Mammary epithelial cell (primary cell): ENCODE results near the gene GON4L.

Source experiments
- EZH2 ChIP-seq: IDR thresholded peaks from 2 replicates; pipeline ENCODE4 v1.6.1; 2012; ENCODE audit warnings: low read length, inconsistent platforms, borderline replicate concordance
- TF ChIP-seq, protein P1 (sequence below), 2 donors: IDR thresholded peaks in 1 of 2; conservative IDR thresholded peaks in 1 of 2; 2 replicates each; pipeline ENCODE4 v1.5.1; 2011 to 2012; ENCODE audit warnings: inconsistent platforms in 2 of 2, low read length in 2 of 2, mild to moderate bottlenecking in 2 of 2, control low read depth in 1 of 2, low read depth in 1 of 2; ENCODE audit not compliant: insufficient read depth in 1 of 2; ENCODE audit errors: extremely low read depth in 1 of 2

DNA sequence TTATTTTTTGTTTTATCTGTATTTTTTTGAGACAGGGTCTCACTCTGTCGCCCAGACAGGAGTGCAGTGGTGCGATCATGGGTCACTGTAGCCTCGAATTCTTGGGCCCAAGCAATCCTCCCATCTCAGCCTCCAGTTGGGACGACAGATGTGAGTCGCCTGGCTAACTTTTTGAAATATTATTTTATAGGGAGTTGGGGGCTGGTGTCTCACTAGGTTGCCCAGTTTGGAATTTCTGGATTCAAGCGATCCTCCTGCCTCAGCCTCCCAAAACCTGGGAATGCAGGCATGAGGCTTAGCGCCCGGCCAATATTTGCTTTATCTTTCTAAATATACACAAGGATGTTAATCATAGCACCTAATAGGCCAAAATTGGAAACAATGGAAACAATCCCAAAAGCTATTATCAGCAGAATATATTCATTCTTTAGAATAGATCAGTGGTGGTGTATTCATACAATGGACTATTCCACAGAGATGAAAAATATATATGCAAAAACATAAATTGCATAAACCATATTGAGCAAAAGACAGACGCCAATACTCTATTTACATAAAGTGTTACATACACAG is 112.2 kb downstream of the GON4L start:
- TF ChIP-seq, protein P1, sequence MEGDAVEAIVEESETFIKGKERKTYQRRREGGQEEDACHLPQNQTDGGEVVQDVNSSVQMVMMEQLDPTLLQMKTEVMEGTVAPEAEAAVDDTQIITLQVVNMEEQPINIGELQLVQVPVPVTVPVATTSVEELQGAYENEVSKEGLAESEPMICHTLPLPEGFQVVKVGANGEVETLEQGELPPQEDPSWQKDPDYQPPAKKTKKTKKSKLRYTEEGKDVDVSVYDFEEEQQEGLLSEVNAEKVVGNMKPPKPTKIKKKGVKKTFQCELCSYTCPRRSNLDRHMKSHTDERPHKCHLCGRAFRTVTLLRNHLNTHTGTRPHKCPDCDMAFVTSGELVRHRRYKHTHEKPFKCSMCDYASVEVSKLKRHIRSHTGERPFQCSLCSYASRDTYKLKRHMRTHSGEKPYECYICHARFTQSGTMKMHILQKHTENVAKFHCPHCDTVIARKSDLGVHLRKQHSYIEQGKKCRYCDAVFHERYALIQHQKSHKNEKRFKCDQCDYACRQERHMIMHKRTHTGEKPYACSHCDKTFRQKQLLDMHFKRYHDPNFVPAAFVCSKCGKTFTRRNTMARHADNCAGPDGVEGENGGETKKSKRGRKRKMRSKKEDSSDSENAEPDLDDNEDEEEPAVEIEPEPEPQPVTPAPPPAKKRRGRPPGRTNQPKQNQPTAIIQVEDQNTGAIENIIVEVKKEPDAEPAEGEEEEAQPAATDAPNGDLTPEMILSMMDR (conservative IDR thresholded peaks at IDR 0.05 in 1 of 2, IDR thresholded peaks at IDR 0.05 in 1 of 2; ENCODE audit: extremely low read depth in 1 of 2, insufficient read depth in 1 of 2, low read depth in 1 of 2, low read length in 2 of 2): no peak
- no peak for TF ChIP-seq EZH2
